Endodermal cell (in vitro differentiated cells): ENCODE measurements around the gene CACNA1I. TPM values are rescaled to one million over a fixed set of nuclear protein-coding genes. Genes with fewer than 3 reads are reported as not detected.

Experiments
- DNase-seq: peaks from one replicate; pipeline ENCODE4 v3.0.0-alpha.2; 2017
- H3K27ac ChIP-seq: 2 replicates; pipeline ENCODE4 v1.5.1; 2013; ENCODE audit warnings: mild to moderate bottlenecking, low read depth, low read length, moderate library complexity
- H3K27me3 ChIP-seq: 2 replicates; pipeline ENCODE4 v1.6.1; 2013; ENCODE audit warnings: mild to moderate bottlenecking, low read length, moderate library complexity; ENCODE audit not compliant: insufficient read depth, control insufficient read depth, poor library complexity, severe bottlenecking
- H3K36me3 ChIP-seq: 2 replicates; pipeline ENCODE4 v1.7.0; 2013; ENCODE audit warnings: mild to moderate bottlenecking, low read length, moderate library complexity; ENCODE audit not compliant: control insufficient read depth, insufficient read depth
- H3K4me1 ChIP-seq: one replicate; pipeline ENCODE4 v1.7.0; 2013; ENCODE audit warnings: low read length; ENCODE audit not compliant: control insufficient read depth, insufficient read depth
- H3K4me3 ChIP-seq: 2 replicates; pipeline ENCODE4 v1.5.1; 2013; ENCODE audit warnings: mild to moderate bottlenecking, low read length, moderate library complexity
- H3K9ac ChIP-seq: 2 replicates; pipeline ENCODE4 v1.6.1; 2013; ENCODE audit warnings: mild to moderate bottlenecking, low read length, moderate library complexity; ENCODE audit not compliant: poor library complexity, severe bottlenecking; ENCODE audit errors: extremely low read depth
- H3K9me3 ChIP-seq: 2 replicates; pipeline ENCODE4 v1.6.1; 2013; ENCODE audit warnings: mild to moderate bottlenecking, low read length, moderate library complexity; ENCODE audit not compliant: control insufficient read depth
- H3K27ac Mint-ChIP-seq: 2 replicates; pipeline ENCODE4 v1.8.0; 2020; ENCODE audit warnings: mixed read lengths
- H3K27me3 Mint-ChIP-seq: 2 replicates; pipeline ENCODE4 v1.8.0; 2021; ENCODE audit warnings: mild to moderate bottlenecking, mixed read lengths; ENCODE audit not compliant: insufficient read depth
- H3K36me3 Mint-ChIP-seq: 2 replicates; pipeline ENCODE4 v1.8.0; 2020; ENCODE audit warnings: low read depth, mixed read lengths
- H3K4me1 Mint-ChIP-seq: 2 replicates; pipeline ENCODE4 v1.8.0; 2020; ENCODE audit warnings: mixed read lengths
- H3K4me3 Mint-ChIP-seq: 2 replicates; pipeline ENCODE4 v1.8.0; 2020; ENCODE audit warnings: mild to moderate bottlenecking, moderate library complexity, mixed read lengths
- H3K9me3 Mint-ChIP-seq: 2 replicates; pipeline ENCODE4 v1.8.0; 2020; ENCODE audit warnings: mild to moderate bottlenecking, mixed read lengths
- WGBS, 2 experiments: methylation state at CpG; one replicate each; pipeline versions ENCODE4 v1.1.5 to v1.1.7; 2013; ENCODE audit warnings: missing lambda C conversion rate in 2 of 2, mixed read lengths in 1 of 2; ENCODE audit not compliant: insufficient coverage in 1 of 2, insufficient read length in 1 of 2; 5-methylcytosine and 5-hydroxymethylcytosine counted together
- total RNA-seq, 2 donors: library from RNA; stranded (reverse); fragmentation: NEBNext Ultra II Directional in 1 of 2; extraction: Animal tissue kit (Norgen Biotek cat#: 25700) in 1 of 2; gene quantifications; 2 replicates in 1 of 2; 3 replicates in 1 of 2; pipeline ENCODE4 v1.2.1, GENCODE V29; 2021
- TF ChIP-seq, protein P1 (sequence below): fragments of 200-600 bp; sonication (generic); conservative IDR thresholded peaks from 2 replicates; pipeline ENCODE4 v1.5.0; 2021; ENCODE audit warnings: antibody characterized with exemption, mild to moderate bottlenecking

The CACNA1I gene
- total RNA-seq, 2 donors from 2014 or later: 1.2 to 2.2 TPM

- H3K36me3 Mint-ChIP-seq: no peaks in the 10 kb centered on the region
- H3K36me3 ChIP-seq: no peaks in the 10 kb centered on the region
- H3K4me1 ChIP-seq: no peaks in the 10 kb centered on the region
- H3K27me3 Mint-ChIP-seq: peaks cover 9% of the 10 kb centered on the region
- H3K9me3 Mint-ChIP-seq: no peaks in the 10 kb centered on the region
- no peak overlapping the region for H3K4me3 ChIP-seq
- peaks cover 17% of the 10 kb centered on the region for H3K27me3 ChIP-seq
- no peak overlapping the region for H3K9ac ChIP-seq
- no peak overlapping the region for H3K27ac Mint-ChIP-seq
- no peaks in the 10 kb centered on the region for H3K9me3 ChIP-seq
- H3K4me3 Mint-ChIP-seq: no peak overlapping the region
- DNase-seq: no peak
- H3K4me1 Mint-ChIP-seq: peaks cover 10% of the 10 kb centered on the region
- TF ChIP-seq, protein P1, sequence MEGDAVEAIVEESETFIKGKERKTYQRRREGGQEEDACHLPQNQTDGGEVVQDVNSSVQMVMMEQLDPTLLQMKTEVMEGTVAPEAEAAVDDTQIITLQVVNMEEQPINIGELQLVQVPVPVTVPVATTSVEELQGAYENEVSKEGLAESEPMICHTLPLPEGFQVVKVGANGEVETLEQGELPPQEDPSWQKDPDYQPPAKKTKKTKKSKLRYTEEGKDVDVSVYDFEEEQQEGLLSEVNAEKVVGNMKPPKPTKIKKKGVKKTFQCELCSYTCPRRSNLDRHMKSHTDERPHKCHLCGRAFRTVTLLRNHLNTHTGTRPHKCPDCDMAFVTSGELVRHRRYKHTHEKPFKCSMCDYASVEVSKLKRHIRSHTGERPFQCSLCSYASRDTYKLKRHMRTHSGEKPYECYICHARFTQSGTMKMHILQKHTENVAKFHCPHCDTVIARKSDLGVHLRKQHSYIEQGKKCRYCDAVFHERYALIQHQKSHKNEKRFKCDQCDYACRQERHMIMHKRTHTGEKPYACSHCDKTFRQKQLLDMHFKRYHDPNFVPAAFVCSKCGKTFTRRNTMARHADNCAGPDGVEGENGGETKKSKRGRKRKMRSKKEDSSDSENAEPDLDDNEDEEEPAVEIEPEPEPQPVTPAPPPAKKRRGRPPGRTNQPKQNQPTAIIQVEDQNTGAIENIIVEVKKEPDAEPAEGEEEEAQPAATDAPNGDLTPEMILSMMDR: no peak
- no peak overlapping the region for H3K27ac ChIP-seq
- WGBS, 2 experiments: 80 to 84% methylated on average over 4 to 5 of the region's 5 CpGs
These were observed 136.8 kb downstream of the CACNA1I start for GRCh38 chr22:39707351-39707750.

- H3K9me3 ChIP-seq: no peaks in the 10 kb centered on the region
- H3K27ac ChIP-seq: no peak overlapping the region
- Mint-ChIP-seq H3K9me3 (no peaks in the 10 kb centered on the region), H3K27ac (no peak overlapping the region), H3K36me3 (no peaks in the 10 kb centered on the region), H3K27me3 (peaks cover 9% of the 10 kb centered on the region), H3K4me1 (peaks cover 11% of the 10 kb centered on the region), H3K4me3 (no peak overlapping the region)
- TF ChIP-seq, protein P1: no peak
- no peak for DNase-seq
- no peaks in the 10 kb centered on the region for H3K36me3 ChIP-seq
- 93% methylated on average over 2 to 4 of the region's 5 CpGs for WGBS, 2 experiments
- no peaks in the 10 kb centered on the region for H3K4me1 ChIP-seq
- H3K4me3 ChIP-seq: no peak overlapping the region
- peaks cover 17% of the 10 kb centered on the region for H3K27me3 ChIP-seq
- H3K9ac ChIP-seq: no peak overlapping the region
These were observed 137.3 kb downstream of the CACNA1I start for GRCh38 chr22:39707816-39708215.

GRCh38 chr22:39710380-39711150 is 140.0 kb downstream of the CACNA1I start:
- Mint-ChIP-seq H3K4me3 (no peak overlapping the region), H3K36me3 (no peaks in the 10 kb centered on the region), H3K27me3 (peaks cover 9% of the 10 kb centered on the region), H3K9me3 (no peaks in the 10 kb centered on the region), H3K27ac (no peak overlapping the region), H3K4me1 (peaks cover 14% of the 10 kb centered on the region)
- H3K27ac ChIP-seq: no peak overlapping the region
- H3K4me1 ChIP-seq: no peaks in the 10 kb centered on the region
- no peaks in the 10 kb centered on the region for H3K36me3 ChIP-seq
- H3K27me3 ChIP-seq: peaks cover 17% of the 10 kb centered on the region
- TF ChIP-seq, protein P1: no peak
- no peak overlapping the region for H3K9ac ChIP-seq
- no peak overlapping the region for H3K4me3 ChIP-seq
- WGBS, 2 experiments: 92 to 95% methylated on average over 14 to 15 of the region's 15 CpGs
- no peaks in the 10 kb centered on the region for H3K9me3 ChIP-seq
- DNase-seq: no peak
